Subcutaneous adipose tissue (tissue), 4 donors: ENCODE results near the gene TIE1. TPM values are rescaled to one million over a fixed set of nuclear protein-coding genes. Genes with fewer than 3 reads are reported as not detected.

Source experiments
- CTCF ChIP-seq: fragments of 450-650 bp; IDR thresholded peaks from one replicate; pipeline ENCODE4 v1.5.1; 2016; ENCODE audit warnings: low read depth, mild to moderate bottlenecking, control low read depth, antibody characterized with exemption, moderate library complexity
- total RNA-seq, 4 donors: library from RNA; depleted of rRNA; stranded (reverse); fragments of >200 nt; gene quantifications; one replicate each; pipeline ENCODE4 v1.1.0, GENCODE V29; 2016

The TIE1 gene
- total RNA-seq, 4 donors from 2014 or later: 16.0 to 147 (median 25.9) TPM

GRCh38 chr1:43271186-43272118 lies 29.3 kb upstream of the TIE1 start:
- TF ChIP-seq CTCF: no peak

GRCh38 chr1:43272161-43272560 lies 28.6 kb upstream of the TIE1 start:
- no peak for TF ChIP-seq CTCF

GRCh38 chr1:43272576-43273571 lies 27.9 kb upstream of the TIE1 start:
- TF ChIP-seq CTCF: no peak

- TF ChIP-seq CTCF: no peak
These were observed 27.1 kb upstream of the TIE1 start for GRCh38 chr1:43273708-43274107.

- no peak for TF ChIP-seq CTCF
These were observed 26.5 kb upstream of the TIE1 start for GRCh38 chr1:43274125-43274803.

GRCh38 chr1:43274804-43275180 lies 26.0 kb upstream of the TIE1 start:
- no peak for TF ChIP-seq CTCF
